Keratinocyte (primary cell): ENCODE data around the gene CCDC18. TPM values are rescaled to one million over a fixed set of nuclear protein-coding genes. Genes with fewer than 3 reads are reported as not detected.

Experiments used
- DNase-seq: peaks from one replicate; pipeline ENCODE4 v3.0.0-alpha.2; 2011; ENCODE audit warnings: low read depth, missing footprints, low spot score
- FAIRE-seq: peaks from 2 replicates; lab custom pipeline; 2011; peaks lifted over from hg19 to GRCh38; lab: Jason Lieb, UNC
- H2AFZ ChIP-seq: 2 replicates; pipeline ENCODE4 v1.6.0; 2012; ENCODE audit warnings: low read length, control low read depth, inconsistent platforms; ENCODE audit not compliant: control insufficient read depth
- H3K27ac ChIP-seq: 2 replicates; pipeline ENCODE4 v1.5.1; 2011; ENCODE audit warnings: low read length; ENCODE audit not compliant: control insufficient read depth, insufficient read depth
- H3K27me3 ChIP-seq: 3 replicates; pipeline ENCODE4 v1.6.0; 2011; ENCODE audit warnings: low read length; ENCODE audit not compliant: control insufficient read depth, insufficient read depth; ENCODE audit errors: extremely low read depth
- H3K36me3 ChIP-seq, 2 experiments: 2 replicates in 1 of 2; 3 replicates in 1 of 2; pipeline ENCODE4 v1.5.1; 2011; ENCODE audit warnings: low read length in 2 of 2, mild to moderate bottlenecking in 1 of 2; ENCODE audit not compliant: control insufficient read depth in 2 of 2, insufficient read depth in 2 of 2; ENCODE audit errors: extremely low read depth in 1 of 2
- H3K4me1 ChIP-seq: 3 replicates; pipeline ENCODE4 v1.5.1; 2011; ENCODE audit warnings: low read length; ENCODE audit not compliant: control insufficient read depth, insufficient read depth; ENCODE audit errors: extremely low read depth
- H3K4me2 ChIP-seq: 3 replicates; pipeline ENCODE4 v1.6.0; 2011; ENCODE audit warnings: low read depth, low read length; ENCODE audit not compliant: control insufficient read depth, insufficient read depth; ENCODE audit errors: extremely low read depth
- H3K4me3 ChIP-seq, 3 experiments: fragments of 200-600 bp in 1 of 3; sonication (generic) in 1 of 3; 2 replicates in 2 of 3; 3 replicates in 1 of 3; pipeline ENCODE4 v1.5.1; 2011 to 2016; ENCODE audit warnings: low read length in 3 of 3, mild to moderate bottlenecking in 3 of 3, control low read depth in 2 of 3, inconsistent platforms in 1 of 3, low read depth in 1 of 3, mixed read lengths in 1 of 3, mixed run types in 1 of 3, moderate library complexity in 1 of 3; ENCODE audit not compliant: control insufficient read depth in 2 of 3, insufficient read depth in 2 of 3; ENCODE audit errors: extremely low read depth in 1 of 3
- H3K79me2 ChIP-seq: 2 replicates; pipeline ENCODE4 v1.6.0; 2012; ENCODE audit warnings: low read length; ENCODE audit not compliant: control insufficient read depth, insufficient read depth
- H3K9ac ChIP-seq: 3 replicates; pipeline ENCODE4 v1.6.0; 2011; ENCODE audit warnings: low read length; ENCODE audit not compliant: control insufficient read depth, insufficient read depth; ENCODE audit errors: extremely low read depth
- H3K9me1 ChIP-seq: 3 replicates; pipeline ENCODE4 v1.6.0; 2011; ENCODE audit warnings: low read length; ENCODE audit not compliant: control insufficient read depth, insufficient read depth; ENCODE audit errors: extremely low read depth
- H3K9me3 ChIP-seq: 2 replicates; pipeline ENCODE4 v1.5.1; 2012; ENCODE audit warnings: low read depth, low read length; ENCODE audit not compliant: control insufficient read depth
- H4K20me1 ChIP-seq: 3 replicates; pipeline ENCODE4 v1.6.0; 2011; ENCODE audit warnings: low read length; ENCODE audit not compliant: control insufficient read depth, insufficient read depth; ENCODE audit errors: extremely low read depth
- CTCF ChIP-seq, 3 experiments: IDR thresholded peaks in 1 of 3; conservative IDR thresholded peaks in 1 of 3; optimal IDR thresholded peaks in 1 of 3; 2 replicates in 2 of 3; 3 replicates in 1 of 3; pipeline versions ENCODE3 to v1.5.1; 2011; ENCODE audit warnings: low read length in 3 of 3, mild to moderate bottlenecking in 3 of 3, moderate library complexity in 2 of 3, control low read depth in 1 of 3, inconsistent platforms in 1 of 3; ENCODE audit not compliant: insufficient read depth in 2 of 3; ENCODE audit errors: extremely low read depth in 1 of 3
- EZH2 ChIP-seq: IDR thresholded peaks from one replicate; pipeline ENCODE4 v1.6.1; 2012; ENCODE audit warnings: inconsistent platforms, mild to moderate bottlenecking, low read length, moderate library complexity
- dilution Hi-C: fragments of 300-500 bp; cut with MboI; formaldehyde crosslinking; loops from one replicate; pipeline ENCODE4 v1.7.0; 2020; ENCODE audit warnings: low sequenced_read_pairs; ENCODE audit not compliant: extremely low pct_ligation_motif_present
- polyA plus RNA-seq, 5 experiments: library from polyadenylated mRNA; depleted of rRNA in 3 of 5; stranded (reverse) in 3 of 5; stranded (forward) in 1 of 5; unstranded in 1 of 5; fragments of >200 nt; gene quantifications; 1 replicate in 1 of 5; 2 replicates in 3 of 5; 3 replicates in 1 of 5; pipeline versions ENCODE4 v1.2.1 to v1.2.3, GENCODE V29; 2011 to 2012; ENCODE audit warnings: missing spikeins in 2 of 5, low read depth in 1 of 5, low replicate concordance in 1 of 5

Gene CCDC18
- polyA plus RNA-seq, 1 donor (not counting 4 experiments of a cell fraction or from before 2014, with no cell fraction given), result 6.0 TPM

- no peaks in the 10 kb centered on the region for H3K9me3 ChIP-seq
- no peaks in the 10 kb centered on the region for H3K27me3 ChIP-seq
- DNase-seq, result no peak
- TF ChIP-seq EZH2, result no peak
- no peak for TF ChIP-seq CTCF (optimal IDR thresholded peaks at IDR 0.05 in 1 of 3, IDR thresholded peaks at IDR 0.05 in 1 of 3, conservative IDR thresholded peaks at IDR 0.05 in 1 of 3; ENCODE audit: extremely low read depth in 1 of 3, insufficient read depth in 2 of 3, low read length in 3 of 3)
- no peaks in the 10 kb centered on the region for H4K20me1 ChIP-seq
- H3K36me3 ChIP-seq, result no peaks in the 10 kb centered on the region
- H3K4me3 ChIP-seq, result no peak overlapping the region
- no peaks in the 10 kb centered on the region for H3K79me2 ChIP-seq
- no peaks in the 10 kb centered on the region for H3K9me1 ChIP-seq
- H3K27ac ChIP-seq, result no peak overlapping the region
- no peak overlapping the region for H3K9ac ChIP-seq
- H2AFZ ChIP-seq, result no peak overlapping the region
- no peaks in the 10 kb centered on the region for H3K4me1 ChIP-seq
- dilution Hi-C loops, result no loop called here
- no peak overlapping the region for H3K4me2 ChIP-seq
- no peak for FAIRE-seq
These were observed 9.9 kb downstream of the CCDC18 start for GRCh38 chr1:93190432-93190831.

- Histone ChIP-seq H3K4me3 (no peak overlapping the region), H4K20me1 (no peaks in the 10 kb centered on the region), H3K9me1 (no peaks in the 10 kb centered on the region), H2AFZ (no peak overlapping the region), H3K9ac (no peak overlapping the region), H3K36me3 (peaks cover 0 to 4% of the 10 kb centered on the region in 2 experiments), H3K79me2 (no peaks in the 10 kb centered on the region), H3K4me1 (no peaks in the 10 kb centered on the region), H3K27ac (no peak overlapping the region), H3K27me3 (no peaks in the 10 kb centered on the region), H3K9me3 (no peaks in the 10 kb centered on the region), H3K4me2 (no peak overlapping the region)
- FAIRE-seq (no peak), DNase-seq (no peak)
- TF ChIP-seq CTCF (optimal IDR thresholded peaks at IDR 0.05 in 1 of 3, IDR thresholded peaks at IDR 0.05 in 1 of 3, conservative IDR thresholded peaks at IDR 0.05 in 1 of 3; ENCODE audit: extremely low read depth in 1 of 3, insufficient read depth in 2 of 3, low read length in 3 of 3), result no peak
- TF ChIP-seq EZH2, result no peak
- dilution Hi-C loops, result no loop called here
These were observed 13.9 kb downstream of the CCDC18 start for GRCh38 chr1:93194231-93194990.
